Activated CD8-positive, alpha-beta memory T cell treated with anti-CD3 and anti-CD28 coated beads for 4 hours (primary cell): ENCODE data around the gene PMPCA.

Experiments used
- DNase-seq, 2 donors: peaks; one replicate each; pipeline ENCODE4 v3.0.0-alpha.2; 2020; ENCODE audit warnings: low read depth in 2 of 2

PMPCA gene

GRCh38 chr9:136456258-136456657, 45.8 kb downstream of the PMPCA start:
- DNase-seq, result no peak

- DNase-seq, result no peak
Observed at GRCh38 chr9:136457326-136457725, 46.9 kb downstream of the PMPCA start.

GRCh38 chr9:136459425-136459824, 49.0 kb downstream of the PMPCA start:
- no peak for DNase-seq

GRCh38 chr9:136460772-136461325, 50.4 kb downstream of the PMPCA start:
- no peak for DNase-seq

GRCh38 chr9:136462664-136463063, 52.2 kb downstream of the PMPCA start:
- DNase-seq, result no peak

- DNase-seq, result no peak
Observed at GRCh38 chr9:136463578-136463977, 53.1 kb downstream of the PMPCA start.

- DNase-seq, result no peak
Observed at GRCh38 chr9:136464241-136464640, 53.8 kb downstream of the PMPCA start.

- DNase-seq, result no peak
Observed at GRCh38 chr9:136465500-136466154, 55.2 kb downstream of the PMPCA start.

GRCh38 chr9:136466155-136466541, 55.7 kb downstream of the PMPCA start:
- no peak for DNase-seq

GRCh38 chr9:136467766-136468165, 57.3 kb downstream of the PMPCA start:
- DNase-seq, result no peak

- no peak for DNase-seq
Observed at GRCh38 chr9:136470356-136470755, 59.9 kb downstream of the PMPCA start.

GRCh38 chr9:136470792-136471469, 60.5 kb downstream of the PMPCA start:
- DNase-seq, result no peak

GRCh38 chr9:136471802-136472487, 61.5 kb downstream of the PMPCA start:
- no peak for DNase-seq

- no peak for DNase-seq
Observed at GRCh38 chr9:136472640-136473353, 62.3 kb downstream of the PMPCA start.

- no peak for DNase-seq
Observed at GRCh38 chr9:136473354-136473721, 62.9 kb downstream of the PMPCA start.
